Activated effector memory CD4-positive, alpha-beta T cell treated with anti-CD3 and anti-CD28 coated beads, Interleukin-2, amount 50 U/mL, for 16 hours (primary cell): ENCODE data around the gene RBMX.
"Not testable (repeated sequence)": the region's sequence is repeated elsewhere in the genome, so short reads cannot be mapped to it uniquely, and the experiment has no call there.

Experiments
- DNase-seq: peaks from one replicate; pipeline ENCODE4 v3.0.0-alpha.2; 2020

The RBMX gene

DNA sequence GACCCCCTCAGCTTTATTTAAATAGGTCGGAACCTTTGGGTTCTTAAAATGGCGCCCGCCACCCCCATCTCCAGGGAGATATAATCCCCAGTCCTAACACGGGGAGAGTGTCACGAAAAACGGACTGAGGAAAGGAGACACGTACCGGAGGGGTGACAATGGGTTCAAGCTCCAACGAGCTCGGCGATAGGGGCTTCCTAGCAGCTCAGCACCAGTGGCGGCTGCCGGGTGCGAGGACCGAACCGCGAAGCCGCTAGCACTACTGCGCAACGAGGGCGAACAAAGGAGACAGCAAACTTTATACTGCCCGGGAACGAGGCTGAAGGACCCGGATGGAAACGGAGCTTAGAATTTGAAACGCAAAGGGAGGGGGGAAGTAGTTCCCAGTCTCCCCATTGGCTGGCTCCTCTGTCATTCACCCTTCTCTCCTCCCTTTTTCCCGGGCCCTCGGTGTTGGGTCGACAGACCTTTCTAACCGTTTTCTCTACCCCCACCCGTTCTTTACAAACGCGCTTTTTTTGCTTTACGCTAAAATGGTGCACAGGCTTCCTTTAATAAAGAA lies at the start of gene RBMX:
Gene RBMX, minus strand, starts transcription at position 274 of the 562 bp plus-strand sequence. CDS start 1,298 bp downstream, outside the sequence.
- peak; percentile 94 for DNase-seq

DNA sequence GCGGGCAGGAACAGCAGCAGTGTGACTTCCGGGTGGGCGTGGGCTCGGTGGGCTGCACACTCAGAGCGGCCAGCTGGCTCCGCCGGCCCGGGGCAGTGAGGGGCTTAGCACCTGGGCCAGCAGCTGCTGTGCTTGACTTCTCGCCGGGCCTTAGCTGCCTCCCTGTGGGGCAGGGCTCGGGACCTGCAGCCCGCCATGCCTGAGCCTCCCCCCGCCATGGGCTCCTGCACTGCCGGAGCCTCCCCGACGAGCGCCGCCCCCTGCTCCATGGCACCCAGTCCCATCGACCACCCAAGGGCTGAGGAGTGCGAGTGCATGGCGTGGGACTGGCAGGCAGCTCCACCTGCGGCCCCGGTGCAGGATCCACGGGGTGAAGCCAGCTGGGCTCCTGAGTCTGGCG lies 40.9 kb upstream of the RBMX start:
- not testable (repeated sequence) for DNase-seq

DNA sequence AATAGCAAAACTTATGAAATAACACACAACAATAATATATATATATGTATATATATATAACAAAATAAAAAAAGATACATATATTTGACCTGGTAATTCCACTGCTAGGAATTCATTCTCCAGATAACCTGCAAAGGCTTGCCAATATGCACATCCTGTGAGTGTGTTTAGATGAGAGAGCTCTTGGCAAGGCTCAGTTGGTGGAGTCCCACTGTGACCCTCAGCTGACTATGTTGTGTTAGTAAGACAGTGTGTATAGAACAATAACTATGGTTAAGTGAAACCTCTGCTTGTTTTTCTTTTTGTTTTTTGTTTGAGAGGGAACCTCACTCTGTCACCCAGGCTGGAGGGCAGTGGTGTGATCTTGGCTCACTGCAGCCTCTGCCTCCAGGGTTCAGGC lies 39.5 kb upstream of the RBMX start:
- DNase-seq: no peak

DNA sequence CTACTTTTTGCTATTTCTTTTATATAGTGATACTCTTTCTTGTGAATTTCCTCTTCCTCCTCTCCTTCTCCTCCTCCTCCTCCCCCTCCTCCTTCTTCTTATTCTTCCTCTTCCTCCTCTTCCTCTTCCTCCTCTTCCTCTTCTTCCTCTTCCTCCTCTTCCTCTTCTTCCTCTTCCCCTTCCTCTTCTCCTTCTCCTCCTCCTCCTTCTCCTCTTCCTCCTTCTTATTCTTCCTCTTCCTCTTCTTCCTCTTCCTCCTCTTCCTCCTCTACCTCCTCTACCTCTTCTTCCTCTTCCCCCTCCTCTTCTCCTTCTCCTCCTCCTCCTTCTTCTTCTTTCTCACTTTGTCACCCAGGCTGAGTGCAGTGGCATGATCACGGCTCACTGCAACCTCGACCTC lies 36.3 kb upstream of the RBMX start:
- DNase-seq: no peak

DNA sequence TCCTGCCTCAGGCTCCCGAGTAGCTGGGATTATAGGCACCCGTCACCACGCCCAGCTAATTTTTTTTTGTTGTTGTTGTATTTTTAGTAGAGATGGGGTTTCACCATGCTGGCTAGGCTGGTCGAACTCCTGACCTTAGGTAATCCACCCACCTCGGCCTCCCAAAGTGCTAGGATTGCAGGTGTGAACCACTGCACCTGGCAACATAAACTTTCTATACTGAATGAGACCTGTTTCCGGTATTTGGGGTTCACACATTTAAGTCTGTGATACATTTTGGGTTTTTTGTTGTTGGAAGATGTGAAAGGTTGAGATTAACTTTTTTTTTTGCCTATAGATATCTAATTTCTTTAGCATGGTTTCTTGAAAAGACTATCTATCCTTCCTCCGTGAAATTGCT lies 31.1 kb upstream of the RBMX start:
- not testable (repeated sequence) for DNase-seq

DNA sequence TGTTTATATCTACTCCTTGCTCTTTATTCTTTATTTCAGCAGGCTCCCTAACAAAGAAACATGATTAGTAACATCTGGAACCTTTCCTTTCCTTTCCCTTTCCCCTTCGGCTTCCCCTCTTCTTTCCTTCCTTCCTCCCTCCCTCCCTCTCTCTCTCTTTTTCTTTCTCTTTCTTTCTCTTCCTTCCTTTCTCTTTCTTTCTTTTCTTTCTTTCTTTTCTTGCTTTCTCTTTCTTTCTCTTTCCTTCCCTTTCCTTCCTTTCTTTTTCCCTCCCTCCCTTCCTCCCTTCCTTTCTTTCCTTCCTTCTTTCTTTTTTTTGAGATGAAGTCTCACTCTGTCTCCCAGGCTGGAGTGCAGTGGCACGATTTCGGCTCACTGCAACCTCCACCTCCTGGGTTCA lies 30.7 kb upstream of the RBMX start:
- DNase-seq: no peak

DNA sequence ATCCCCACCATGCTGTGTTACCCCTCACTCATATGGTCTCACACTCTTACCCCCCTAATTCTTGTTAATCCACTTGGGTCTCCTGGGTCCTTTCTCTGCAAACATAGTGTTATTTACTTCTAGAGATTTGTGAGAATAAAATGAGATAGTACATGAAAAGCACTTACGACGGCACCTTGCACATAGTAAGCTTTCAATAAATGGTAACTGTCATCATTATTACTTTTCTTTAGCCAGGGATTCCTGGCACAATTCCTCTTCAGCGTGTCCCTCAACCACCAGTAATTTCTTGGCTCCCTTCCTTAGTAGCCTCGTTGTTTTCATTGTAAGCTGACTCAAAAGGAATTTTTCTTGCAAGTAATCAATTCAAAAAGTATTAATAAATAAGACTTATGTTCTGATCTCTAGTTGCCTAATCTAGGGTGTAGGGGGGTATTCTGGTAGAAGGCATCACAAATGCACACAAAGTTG lies 30.1 kb upstream of the RBMX start:
- no peak for DNase-seq

DNA sequence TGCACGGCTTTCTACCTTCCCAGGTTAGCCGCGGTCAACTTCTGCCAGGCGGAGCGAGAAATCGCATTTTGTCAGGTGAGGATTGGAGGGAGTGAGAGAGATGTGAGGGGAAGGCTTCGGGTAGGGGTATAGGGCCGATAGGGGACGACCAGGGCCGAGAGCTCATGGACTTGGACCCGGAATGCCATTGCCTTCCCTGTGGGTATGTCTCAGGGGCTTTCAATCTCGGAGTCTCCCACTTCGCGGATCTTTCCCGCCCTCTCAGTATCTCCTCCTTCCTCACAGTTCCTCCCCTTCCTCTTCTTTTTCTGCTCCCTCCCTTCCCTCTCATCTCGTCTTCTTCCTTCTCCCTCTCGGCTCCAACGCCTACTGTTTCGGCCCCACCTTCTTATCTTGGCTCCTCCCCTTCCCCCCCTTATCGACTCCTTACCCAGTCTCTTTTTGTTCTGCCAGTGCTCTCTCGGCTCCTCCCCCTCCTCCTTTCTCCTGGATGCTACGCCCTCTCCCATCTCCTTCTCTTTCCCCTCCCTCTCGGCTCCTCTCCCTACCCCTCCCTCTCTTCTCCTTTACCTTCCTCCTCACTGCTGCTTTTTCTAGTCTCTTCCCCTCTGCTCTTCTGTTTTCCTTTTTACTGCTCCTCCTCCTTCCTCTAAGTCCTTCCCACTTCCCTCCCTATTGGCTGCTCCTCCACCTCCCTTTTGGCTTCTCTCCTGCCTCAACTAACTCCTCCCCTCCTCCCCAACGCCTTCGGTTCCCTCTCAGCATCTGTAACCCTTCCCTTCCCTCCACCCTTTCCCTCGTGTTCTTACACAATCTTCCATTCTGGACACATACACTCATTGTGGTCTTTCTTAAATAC lies 29.4 kb upstream of the RBMX start:
- peak; percentile 85 for DNase-seq

DNA sequence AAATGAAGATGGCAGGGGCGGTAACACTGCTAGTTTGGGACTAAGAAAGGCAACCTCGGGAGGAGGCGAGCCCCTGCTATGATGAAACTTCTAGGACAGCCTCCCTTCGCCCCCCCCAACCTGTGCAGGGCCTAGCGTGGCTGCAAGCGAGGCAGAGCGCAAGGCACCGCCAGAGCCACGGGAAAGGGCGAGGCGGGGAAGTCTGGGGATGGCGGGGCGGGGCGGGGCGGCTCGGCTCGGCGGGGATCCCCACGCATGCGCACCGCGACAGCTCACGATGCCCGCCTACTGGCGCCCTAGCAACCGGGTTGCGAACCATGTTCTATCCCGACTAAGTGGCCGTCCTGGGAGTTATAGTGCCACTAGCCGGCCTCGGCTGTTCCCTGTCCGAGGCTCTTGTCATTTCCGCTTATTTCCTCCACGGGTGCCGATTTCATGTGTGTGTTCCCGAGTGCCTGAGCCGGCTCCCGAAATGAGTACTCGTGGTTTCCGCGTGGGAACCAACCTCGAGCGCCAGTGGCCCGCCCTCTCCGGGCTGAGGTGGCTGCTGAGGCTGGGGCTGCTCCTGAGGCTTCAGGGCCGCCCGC lies 28.7 kb upstream of the RBMX start:
- DNase-seq: peak; percentile 91

DNA sequence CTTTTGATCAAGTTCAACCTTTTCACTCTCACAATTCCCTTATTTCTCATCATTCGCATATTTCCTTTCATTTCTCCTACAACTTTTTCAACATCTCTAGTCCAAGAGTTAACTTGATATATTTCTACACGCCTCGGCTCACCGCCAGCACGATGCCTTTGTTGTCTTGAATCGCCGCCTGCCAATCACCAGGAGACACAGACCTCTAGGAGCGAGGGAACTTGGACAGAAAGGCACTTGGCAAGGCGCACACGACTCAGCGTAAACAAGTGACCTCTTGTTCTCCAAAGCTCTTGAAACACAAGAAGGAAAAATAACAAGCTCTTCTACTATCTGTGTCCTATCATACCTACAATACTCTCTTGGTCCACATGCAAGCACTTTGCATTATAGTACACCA lies 27.1 kb upstream of the RBMX start:
- DNase-seq: no peak

DNA sequence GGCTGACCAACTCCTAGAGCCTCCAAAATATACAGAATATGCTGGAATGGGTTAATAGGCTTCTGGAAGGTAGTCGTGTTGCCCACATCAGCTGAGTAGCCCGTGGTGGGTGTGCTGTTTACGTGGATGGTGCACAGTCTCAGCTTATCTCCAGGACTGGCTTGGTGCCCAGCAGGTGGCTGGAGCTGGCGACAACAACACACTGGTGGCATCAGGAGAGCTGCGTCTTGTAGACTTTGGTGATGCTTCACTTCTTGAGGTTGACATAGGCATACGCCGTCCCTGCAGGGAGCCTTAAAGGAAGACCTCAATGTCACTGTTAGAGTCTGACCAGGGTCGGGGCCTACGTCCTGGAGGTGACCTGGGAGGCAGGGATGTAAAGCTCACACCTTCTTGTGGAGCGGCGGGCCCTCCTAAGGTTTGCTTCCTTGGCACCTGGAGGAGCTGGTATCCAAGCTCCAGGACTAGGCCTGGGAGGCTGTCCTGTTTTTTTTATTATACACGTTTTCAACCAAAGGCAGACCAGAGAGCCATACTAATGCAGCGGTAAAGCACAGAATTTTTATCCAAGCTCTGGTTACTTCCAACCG lies 26.5 kb upstream of the RBMX start:
- no peak for DNase-seq

DNA sequence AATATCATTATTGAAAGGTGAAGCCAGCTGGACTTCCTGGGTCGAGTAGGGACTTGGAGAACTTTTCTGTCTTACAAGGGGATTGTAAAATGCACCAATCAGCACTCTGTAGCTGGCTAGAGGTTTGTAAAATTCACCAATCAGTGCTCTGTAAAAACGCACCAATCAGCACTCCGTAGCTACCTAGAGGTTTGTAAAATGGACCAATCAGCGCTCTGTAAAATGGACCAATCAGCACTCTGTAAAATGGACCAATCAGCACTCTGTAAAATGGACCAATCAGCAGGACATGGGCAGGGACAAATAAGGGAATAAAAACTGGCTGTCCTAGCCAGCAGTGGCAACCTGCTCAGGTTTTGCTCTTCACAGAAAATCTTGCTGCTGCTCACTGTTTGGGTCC lies 23.5 kb upstream of the RBMX start:
- not testable (repeated sequence) for DNase-seq

DNA sequence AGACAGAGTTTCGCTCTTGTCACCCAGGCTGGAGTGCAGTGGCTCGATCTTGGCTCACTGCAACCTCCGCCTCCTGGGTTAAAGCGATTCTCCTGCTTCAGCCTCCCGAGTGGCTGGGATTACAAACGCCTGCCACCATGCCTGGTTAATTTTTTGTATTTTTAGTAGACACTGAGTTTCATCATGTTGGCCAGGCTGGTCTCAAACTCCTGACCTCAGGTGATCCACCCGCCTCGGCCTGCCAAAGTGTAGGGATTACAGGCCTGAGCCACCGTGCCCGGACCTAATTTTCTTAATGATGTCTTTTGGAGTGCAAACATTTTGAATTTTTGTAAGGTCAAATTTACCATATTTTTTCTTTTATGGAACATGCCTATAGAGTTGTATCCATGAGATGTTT lies 19.5 kb upstream of the RBMX start:
- not testable (repeated sequence) for DNase-seq

DNA sequence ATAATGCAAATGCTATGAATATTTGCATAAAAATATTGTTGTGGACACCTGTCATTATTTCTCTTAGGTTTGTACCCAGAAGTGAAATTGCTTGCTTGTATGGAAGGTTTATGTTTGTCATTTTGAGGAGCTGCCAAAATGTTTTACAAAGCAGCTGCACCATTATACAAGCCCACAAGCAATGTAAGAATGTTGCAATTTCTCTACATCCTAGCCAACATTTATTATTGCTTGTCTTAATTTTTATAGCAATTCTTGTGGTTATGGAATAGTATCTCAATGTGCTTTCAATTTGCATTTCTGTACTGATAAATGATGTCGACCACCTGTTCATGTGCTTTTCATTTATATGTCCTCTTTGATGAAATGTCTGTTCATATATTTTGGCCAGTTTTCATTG lies 18.7 kb upstream of the RBMX start:
- no peak for DNase-seq

DNA sequence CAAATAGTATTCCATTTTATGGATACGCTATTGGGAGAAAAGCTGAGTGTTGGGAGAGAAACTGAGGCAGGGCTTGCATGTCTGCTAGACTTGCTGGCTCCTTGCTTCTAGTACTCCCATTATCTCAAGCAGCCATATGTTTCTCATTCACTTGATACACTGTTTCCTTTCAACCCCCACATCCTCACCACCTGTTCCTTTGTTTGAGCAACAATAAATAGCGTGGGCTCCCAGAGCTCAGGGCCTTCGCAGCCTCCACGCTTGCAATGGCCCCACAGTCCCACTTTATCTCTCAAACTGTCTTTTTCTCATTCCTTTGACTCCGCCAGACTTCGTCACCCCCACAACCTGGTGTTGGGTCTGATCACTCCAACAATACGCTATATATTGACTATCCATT lies 18.2 kb upstream of the RBMX start:
- DNase-seq: not testable (repeated sequence)

DNA sequence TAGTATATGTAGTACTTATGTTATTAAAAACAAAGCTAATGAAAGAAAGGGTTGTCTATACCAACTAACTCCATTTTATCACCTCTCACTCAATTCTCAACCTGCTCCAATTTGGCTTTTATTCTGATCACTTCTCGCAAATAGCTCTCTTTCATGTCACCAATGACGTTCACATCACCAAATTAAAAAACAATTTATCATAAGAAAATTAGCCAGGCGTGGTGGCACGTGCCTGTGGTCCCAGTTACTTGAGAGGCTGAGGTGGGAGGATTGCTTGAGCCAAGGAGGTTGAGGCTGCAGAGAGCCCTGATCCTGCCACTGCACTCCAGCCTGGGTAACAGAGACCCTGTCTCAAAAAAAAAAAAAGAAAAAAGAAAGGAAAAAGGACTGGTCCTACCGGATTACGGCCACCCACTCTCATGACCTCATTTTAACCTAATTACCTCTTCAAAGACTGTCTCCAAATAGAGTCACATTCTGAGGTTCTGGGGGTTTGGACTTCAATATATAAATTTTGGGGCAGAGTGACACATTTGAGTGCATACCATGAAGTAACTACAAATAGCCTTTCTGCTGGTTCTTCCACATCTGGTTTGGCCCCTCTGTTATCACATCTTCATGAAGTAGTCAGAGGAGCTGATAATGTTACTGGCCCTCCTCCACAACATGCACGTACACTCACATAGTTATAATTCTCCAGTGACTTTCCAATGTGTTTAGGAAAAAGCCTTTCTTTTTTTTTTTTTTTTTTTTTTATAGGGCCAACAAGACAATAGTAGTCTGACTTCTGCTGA lies 15.8 kb upstream of the RBMX start:
- DNase-seq: no peak

DNA sequence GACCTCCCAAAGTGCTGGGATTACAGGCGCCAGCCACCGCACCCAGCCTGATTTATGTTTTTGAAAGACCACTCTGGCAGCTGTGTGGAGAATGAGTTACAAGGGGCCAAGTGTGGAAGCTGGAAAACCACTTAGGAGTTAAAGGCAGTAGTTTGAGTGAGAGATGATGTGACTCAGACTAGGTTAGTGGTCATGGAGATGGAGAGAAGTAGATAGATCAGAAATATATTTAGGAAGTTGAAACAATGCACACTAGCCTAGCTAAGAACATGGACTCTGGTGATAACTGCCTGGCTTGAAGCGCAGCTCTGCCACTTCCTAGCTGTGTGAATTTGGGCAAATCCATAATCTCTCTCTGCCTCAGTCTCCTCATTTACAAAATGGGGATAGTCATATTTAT lies 11.9 kb upstream of the RBMX start:
- no peak for DNase-seq

DNA sequence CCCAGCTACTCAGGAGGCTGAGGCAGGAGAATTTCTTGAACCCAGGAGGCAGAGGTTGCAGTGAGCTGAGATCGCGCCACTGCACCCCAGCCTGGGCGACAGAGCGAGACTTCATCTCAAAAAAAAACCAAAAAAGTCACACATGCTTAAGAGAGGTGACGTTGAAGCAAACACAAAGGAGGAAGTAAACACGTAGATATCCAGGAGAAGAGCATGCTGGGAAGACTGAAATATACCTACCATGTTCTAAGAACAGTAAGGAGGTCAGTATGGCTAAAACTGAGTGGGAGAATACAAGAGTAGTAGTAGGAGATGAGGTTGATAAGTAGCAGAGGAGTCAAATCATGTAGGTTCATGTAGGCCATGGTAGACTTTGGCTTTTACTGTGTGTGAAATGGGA lies 10.1 kb upstream of the RBMX start:
- not testable (repeated sequence) for DNase-seq

DNA sequence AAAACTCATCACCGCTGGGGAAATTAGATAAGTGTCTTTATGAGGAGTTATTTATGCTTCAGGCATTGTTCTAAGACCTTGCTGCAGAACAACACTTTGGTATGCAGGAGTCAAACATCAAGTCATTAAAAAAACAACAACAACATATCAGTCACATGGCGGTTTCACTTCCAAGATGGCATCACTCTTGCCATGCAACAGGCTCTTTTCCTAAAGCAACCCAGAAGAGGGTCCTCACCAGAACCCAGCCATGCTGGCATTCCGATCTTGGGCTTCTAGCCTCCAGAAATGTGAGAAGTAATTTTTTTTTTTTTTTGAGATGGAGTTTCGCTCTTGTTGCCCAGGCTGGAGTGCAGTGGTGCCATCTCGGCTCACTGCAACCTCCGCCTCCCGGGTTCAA lies 8.7 kb upstream of the RBMX start:
- DNase-seq: no peak

DNA sequence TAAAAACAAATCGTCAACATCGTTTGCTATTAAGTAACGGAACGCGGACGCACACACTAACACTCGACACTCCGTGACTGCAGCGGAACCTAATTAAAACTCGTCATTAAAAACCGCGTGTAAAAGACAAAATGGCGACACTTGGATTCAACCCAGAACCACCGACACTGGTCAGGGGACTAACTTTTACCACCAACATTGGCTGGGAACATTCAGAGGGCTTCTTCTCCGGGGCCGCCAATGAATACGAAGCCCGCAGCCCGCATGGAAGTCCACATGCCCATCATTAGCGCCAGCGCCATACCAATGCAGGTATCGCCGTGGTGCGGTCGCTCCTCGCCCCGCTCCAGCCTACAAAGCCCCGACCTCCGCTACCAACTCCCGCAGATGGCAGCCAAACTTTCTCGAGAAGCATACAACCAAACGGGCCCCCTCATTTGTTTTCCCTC lies 498 bp downstream of the RBMX start:
- peak; percentile 74 for DNase-seq

DNA sequence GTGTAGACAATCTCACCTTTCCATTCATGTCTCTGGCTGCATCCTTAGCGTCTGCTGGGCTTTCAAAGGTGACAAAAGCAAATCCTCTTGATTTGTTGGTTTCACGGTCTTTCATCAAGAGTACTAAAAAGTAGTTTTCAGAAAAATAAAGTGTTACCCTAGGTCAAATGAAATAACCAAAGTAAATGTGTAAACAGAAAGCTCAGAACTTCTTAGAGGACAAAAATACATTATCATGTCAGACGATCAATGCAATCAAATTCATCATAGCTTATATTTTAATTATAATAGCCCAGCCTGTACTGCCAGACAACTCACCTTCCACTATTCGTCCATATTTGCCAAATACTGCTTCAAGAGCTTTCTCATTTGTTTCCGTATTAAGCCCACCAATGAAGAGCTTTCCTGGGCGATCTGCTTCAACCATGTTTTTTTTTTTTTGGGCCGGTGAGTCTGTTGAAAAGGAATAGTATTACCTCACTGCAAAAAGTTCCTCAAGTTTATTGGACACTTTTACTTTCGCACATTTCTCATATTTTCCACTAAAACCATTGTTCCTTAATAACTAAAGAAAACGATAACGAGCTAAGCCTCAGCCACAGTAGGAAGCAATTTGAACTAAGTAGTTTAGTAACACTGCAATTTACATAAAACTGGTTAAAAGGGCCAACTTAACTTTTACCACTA lies 1.4 kb downstream of the RBMX start:
- no peak for DNase-seq

DNA sequence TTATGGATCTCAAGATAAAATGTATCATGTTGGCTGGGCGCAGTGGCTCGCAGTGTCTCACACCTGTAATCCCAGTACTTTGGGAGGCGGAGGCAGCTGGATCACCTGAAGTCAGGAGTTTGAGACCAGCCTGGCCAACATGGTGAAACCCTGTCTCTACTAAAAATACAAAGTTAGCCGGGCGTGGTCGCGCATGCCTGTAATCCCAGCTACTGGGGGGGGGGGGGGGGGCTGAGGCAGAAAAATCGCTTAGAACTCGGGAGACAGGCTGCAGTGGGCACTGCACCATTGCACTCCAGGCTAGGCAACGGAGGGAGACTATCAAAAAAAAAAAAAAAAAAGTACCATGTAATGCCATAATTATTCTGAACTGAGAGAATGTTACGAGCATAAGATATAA lies 2.1 kb downstream of the RBMX start:
- DNase-seq: no peak
